Esophagus squamous epithelium (tissue), 5 donors: Measurements from ENCODE around the gene KRT39. TPM values are rescaled to one million over a fixed set of nuclear protein-coding genes. Genes with fewer than 3 reads are reported as not detected.
A peak's percentile ranks its signal among the peaks of the same experiment; 100 is the strongest.

Experiments
- DNase-seq: peaks from one replicate; lab custom pipeline; 2025; lab: John Stamatoyannopoulos, UW
- H3K27ac ChIP-seq, 4 donors: fragments of 200-600 bp; sonication (generic); one replicate each; pipeline ENCODE4 v1.5.1; 2016 to 2019; ENCODE audit warnings: mild to moderate bottlenecking in 1 of 4
- H3K27me3 ChIP-seq, 4 donors: fragments of 200-600 bp; sonication (generic); 1 replicate in 3 of 4; 2 replicates in 1 of 4; pipeline versions ENCODE4 v1.5.1 to v1.6.0; 2017 to 2021; ENCODE audit warnings: antibody characterized with exemption in 1 of 4
- H3K36me3 ChIP-seq, 3 donors: fragments of 200-600 bp; sonication (generic); one replicate each; pipeline ENCODE4 v1.5.1; 2016 to 2019
- H3K4me1 ChIP-seq, 3 donors: fragments of 200-600 bp; sonication (generic); one replicate each; pipeline ENCODE4 v1.5.1; 2017 to 2019
- H3K4me3 ChIP-seq, 4 donors: fragments of 200-600 bp; sonication (generic); 1 replicate in 3 of 4; 2 replicates in 1 of 4; pipeline ENCODE4 v1.5.1; 2016 to 2019; ENCODE audit warnings: mild to moderate bottlenecking in 2 of 4, moderate library complexity in 1 of 4
- H3K9me3 ChIP-seq, 3 donors: fragments of 200-600 bp; sonication (generic); one replicate each; pipeline ENCODE4 v1.5.1; 2016 to 2019
- POLR2A ChIP-seq, 4 donors: fragments of 450-650 bp; IDR thresholded peaks; one replicate each; pipeline ENCODE4 v1.6.1; 2017; ENCODE audit warnings: antibody characterized with exemption in 4 of 4, mild to moderate bottlenecking in 4 of 4, moderate library complexity in 3 of 4
- WGBS, 2 donors: methylation state at CpG; one replicate each; pipeline ENCODE4 v1.1.5; 2018; 5-methylcytosine and 5-hydroxymethylcytosine counted together
- intact Hi-C: fragments of 100-400 bp; cut with DNase I; formaldehyde crosslinking; loops from one replicate; pipeline ENCODE4 v1.15.0; 2022
- total RNA-seq, 4 donors: library from RNA; depleted of rRNA; stranded (reverse); fragments of >200 nt; gene quantifications; one replicate each; pipeline ENCODE4 v1.1.0, GENCODE V29; 2016
- TF ChIP-seq, protein P1 (sequence below), 6 experiments: fragments of 450-650 bp in 4 of 6; fragments of 200-600 bp in 2 of 6; sonication (generic) in 2 of 6; IDR thresholded peaks; one replicate each; pipeline ENCODE4 v1.5.1; 2016 to 2019; ENCODE audit warnings: antibody characterized with exemption in 6 of 6, mild to moderate bottlenecking in 4 of 6, moderate library complexity in 4 of 6
- donor health status: DM: yes; HTN: yes; CAD: no.

The KRT39 gene
- total RNA-seq, 4 donors from 2014 or later, result not detected

GRCh38 chr17:40914075-40914855, 52.5 kb downstream of the KRT39 start:
- 37 to 82% methylated on average over 3 of the region's 3 CpGs for WGBS, 2 donors
- DNase-seq, result no peak
- Histone ChIP-seq H3K4me1 (peaks cover 8 to 46% (median 17%) of the 10 kb centered on the region in 3 donors), H3K36me3 (no peaks in the 10 kb centered on the region), H3K27ac (peak overlapping the region in 3 of 4 donors; percentile 32 to 76 (median 66)), H3K27me3 (no peaks in the 10 kb centered on the region), H3K9me3 (no peaks in the 10 kb centered on the region), H3K4me3 (no peak overlapping the region)
- intact Hi-C loops, result loop anchor here (5.0 kb wide), 1 partner anchor 733 kb away; no protein-coding TSS in a partner anchor
- TF ChIP-seq, protein P1, sequence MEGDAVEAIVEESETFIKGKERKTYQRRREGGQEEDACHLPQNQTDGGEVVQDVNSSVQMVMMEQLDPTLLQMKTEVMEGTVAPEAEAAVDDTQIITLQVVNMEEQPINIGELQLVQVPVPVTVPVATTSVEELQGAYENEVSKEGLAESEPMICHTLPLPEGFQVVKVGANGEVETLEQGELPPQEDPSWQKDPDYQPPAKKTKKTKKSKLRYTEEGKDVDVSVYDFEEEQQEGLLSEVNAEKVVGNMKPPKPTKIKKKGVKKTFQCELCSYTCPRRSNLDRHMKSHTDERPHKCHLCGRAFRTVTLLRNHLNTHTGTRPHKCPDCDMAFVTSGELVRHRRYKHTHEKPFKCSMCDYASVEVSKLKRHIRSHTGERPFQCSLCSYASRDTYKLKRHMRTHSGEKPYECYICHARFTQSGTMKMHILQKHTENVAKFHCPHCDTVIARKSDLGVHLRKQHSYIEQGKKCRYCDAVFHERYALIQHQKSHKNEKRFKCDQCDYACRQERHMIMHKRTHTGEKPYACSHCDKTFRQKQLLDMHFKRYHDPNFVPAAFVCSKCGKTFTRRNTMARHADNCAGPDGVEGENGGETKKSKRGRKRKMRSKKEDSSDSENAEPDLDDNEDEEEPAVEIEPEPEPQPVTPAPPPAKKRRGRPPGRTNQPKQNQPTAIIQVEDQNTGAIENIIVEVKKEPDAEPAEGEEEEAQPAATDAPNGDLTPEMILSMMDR (IDR thresholded peaks at IDR 0.05), result no peak
- TF ChIP-seq POLR2A (IDR thresholded peaks at IDR 0.05), result no peak

- intact Hi-C loops, result loop anchor here (5.0 kb wide), 1 partner anchor 735 kb away; no protein-coding TSS in a partner anchor
- peak overlapping the region in 1 of 4 donors; percentile 9 for H3K27ac ChIP-seq
- 84 to 86% methylated on average over 11 to 13 of the region's 13 CpGs for WGBS, 2 donors
Measured at GRCh38 chr17:40912486-40913210, 54.1 kb downstream of the KRT39 start.

GRCh38 chr17:40910441-40910841, 56.3 kb downstream of the KRT39 start:
- intact Hi-C loops, result loop anchor here (5.0 kb wide), 1 partner anchor 737 kb away; no protein-coding TSS in a partner anchor
- H3K36me3 ChIP-seq, result no peaks in the 10 kb centered on the region
- H3K9me3 ChIP-seq, result no peaks in the 10 kb centered on the region
- H3K27me3 ChIP-seq, result peaks cover 0 to 11% (median 0%) of the 10 kb centered on the region in 4 donors
- peak overlapping the region in 1 of 4 donors; percentile 29 for H3K4me3 ChIP-seq
- H3K27ac ChIP-seq, result peak overlapping the region; percentile 72 to 86 (median 77)
- peaks cover 8 to 49% (median 17%) of the 10 kb centered on the region in 3 donors for H3K4me1 ChIP-seq
- TF ChIP-seq POLR2A (IDR thresholded peaks at IDR 0.05), result no peak
- TF ChIP-seq, protein P1 (IDR thresholded peaks at IDR 0.05), result no peak
- WGBS, 2 donors, result 23 to 27% methylated on average over 3 of the region's 3 CpGs
- DNase-seq, result no peak

More at GRCh38 chr17:40912486-40913210, 54.1 kb downstream of the KRT39 start:
- Histone ChIP-seq H3K36me3 (no peaks in the 10 kb centered on the region), H3K4me1 (peaks cover 8 to 49% (median 17%) of the 10 kb centered on the region in 3 donors), H3K9me3 (no peaks in the 10 kb centered on the region), H3K4me3 (no peak overlapping the region), H3K27me3 (no peaks in the 10 kb centered on the region)
- DNase-seq, result no peak
- TF ChIP-seq POLR2A (IDR thresholded peaks at IDR 0.05), result no peak
- TF ChIP-seq, protein P1 (IDR thresholded peaks at IDR 0.05), result no peak

- H3K27ac ChIP-seq, result peak overlapping the region; percentile 60 to 86 (median 77)
- H3K27me3 ChIP-seq, result peaks cover 0 to 15% (median 0%) of the 10 kb centered on the region in 4 donors
- H3K36me3 ChIP-seq, result no peaks in the 10 kb centered on the region
- intact Hi-C loops, result loop anchor here (5.0 to 10.0 kb wide), 3 partner anchors 413 to 738 kb away; no protein-coding TSS in a partner anchor
- peaks cover 8 to 44% (median 15%) of the 10 kb centered on the region in 3 donors for H3K4me1 ChIP-seq
- WGBS, 2 donors, result 11 to 26% methylated on average over 4 of the region's 4 CpGs
- peak overlapping the region in 1 of 4 donors; percentile 29 for H3K4me3 ChIP-seq
- TF ChIP-seq POLR2A (IDR thresholded peaks at IDR 0.05), result no peak
- TF ChIP-seq, protein P1 (IDR thresholded peaks at IDR 0.05), result no peak
- no peaks in the 10 kb centered on the region for H3K9me3 ChIP-seq
- no peak for DNase-seq
Measured at GRCh38 chr17:40909755-40910154, 57.0 kb downstream of the KRT39 start.
